Astrocyte (in vitro differentiated cells and primary cell): ENCODE data around the gene JAZF1.

Source experiments
- CTCF ChIP-seq: IDR thresholded peaks from 2 replicates; pipeline ENCODE4 v1.5.1; 2011; ENCODE audit warnings: low read depth, mild to moderate bottlenecking, inconsistent platforms, low read length, moderate library complexity; ENCODE audit not compliant: insufficient read depth
- EZH2 ChIP-seq: IDR thresholded peaks from 2 replicates; pipeline ENCODE4 v1.6.1; 2012; ENCODE audit warnings: mild to moderate bottlenecking, low read length, inconsistent platforms; ENCODE audit not compliant: insufficient read depth

DNA sequence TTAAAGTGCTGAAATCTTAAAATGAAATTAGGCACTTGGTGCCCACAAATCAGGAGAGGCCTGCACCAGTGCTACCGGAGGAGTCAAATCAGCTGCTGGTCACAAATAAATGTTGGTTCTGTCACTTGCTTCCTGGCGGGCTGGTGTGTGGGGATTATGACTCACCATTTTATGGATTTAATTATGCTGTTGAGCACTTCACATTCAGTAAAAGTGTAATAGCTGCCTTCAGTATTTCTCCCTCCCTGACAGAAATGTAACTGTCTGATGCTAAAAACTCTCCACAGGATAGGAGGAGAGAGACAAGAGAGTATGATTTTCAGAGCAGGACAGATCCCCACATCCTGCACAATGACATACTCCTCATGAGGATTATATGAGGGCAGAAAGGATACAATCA, 186.0 kb downstream of the JAZF1 start:
- TF ChIP-seq CTCF (no peak), EZH2 (no peak)
